ENCODE results near the gene DBN1.

- TF ChIP-seq CTCF (IDR thresholded peaks at IDR 0.05; ENCODE audit: low read depth, low read length) (no peak), POLR2A (IDR thresholded peaks at IDR 0.05; ENCODE audit: extremely low read depth, insufficient read length) (no peak)
Observed at GRCh38 chr5:177429248-177430040, 44.0 kb downstream of the DBN1 start.
